ENCODE measurements around the gene CHPT1. TPM values are rescaled to one million over a fixed set of nuclear protein-coding genes. Genes with fewer than 3 reads are reported as not detected.

The CHPT1 gene
- total RNA-seq, 4 donors from 2014 or later: 47.3 to 130 (median 49.6) TPM

- 92 to 100% methylated on average over 1 to 2 of the region's 2 CpGs for WGBS, 2 donors (ENCODE audit: low coverage in 1 of 2)
- Histone ChIP-seq H3K4me1 (peaks cover 6 to 26% (median 13%) of the 10 kb centered on the region in 3 donors), H3K9me3 (no peaks in the 10 kb centered on the region), H3K4me3 (no peak overlapping the region), H3K27me3 (no peaks in the 10 kb centered on the region), H3K36me3 (no peaks in the 10 kb centered on the region), H3K27ac (no peak overlapping the region)
- TF ChIP-seq POLR2A (IDR thresholded peaks at IDR 0.05): no peak
- no peak for TF ChIP-seq POLR2AphosphoS5 (IDR thresholded peaks at IDR 0.05)
- ATAC-seq: no peak
These were observed 3.1 kb upstream of the CHPT1 start for GRCh38 chr12:101694297-101694848.

- Histone ChIP-seq H3K4me1 (peaks cover 6 to 32% (median 20%) of the 10 kb centered on the region in 3 donors), H3K4me3 (no peak overlapping the region), H3K27me3 (no peaks in the 10 kb centered on the region), H3K9me3 (no peaks in the 10 kb centered on the region), H3K27ac (peak overlapping the region in 2 of 4 donors; percentile 19 to 96), H3K36me3 (no peaks in the 10 kb centered on the region)
- ATAC-seq: no peak
- TF ChIP-seq EP300 (IDR thresholded peaks at IDR 0.05) (no peak), POLR2AphosphoS5 (IDR thresholded peaks at IDR 0.05) (no peak), POLR2A (IDR thresholded peaks at IDR 0.05) (no peak), CTCF (IDR thresholded peaks at IDR 0.05) (no peak)
- 90 to 100% methylated on average over 1 to 2 of the region's 2 CpGs for WGBS, 2 donors (ENCODE audit: low coverage in 1 of 2)
These were observed 2.5 kb upstream of the CHPT1 start for GRCh38 chr12:101694986-101695385.

GRCh38 chr12:101695706-101696105 is 1.7 kb upstream of the CHPT1 start:
- 44 to 60% methylated on average over 1 of the region's 1 CpG for WGBS, 2 donors (ENCODE audit: low coverage in 1 of 2)
- ATAC-seq: no peak
- H3K4me1 ChIP-seq: peaks cover 6 to 39% (median 23%) of the 10 kb centered on the region in 3 donors

DNA sequence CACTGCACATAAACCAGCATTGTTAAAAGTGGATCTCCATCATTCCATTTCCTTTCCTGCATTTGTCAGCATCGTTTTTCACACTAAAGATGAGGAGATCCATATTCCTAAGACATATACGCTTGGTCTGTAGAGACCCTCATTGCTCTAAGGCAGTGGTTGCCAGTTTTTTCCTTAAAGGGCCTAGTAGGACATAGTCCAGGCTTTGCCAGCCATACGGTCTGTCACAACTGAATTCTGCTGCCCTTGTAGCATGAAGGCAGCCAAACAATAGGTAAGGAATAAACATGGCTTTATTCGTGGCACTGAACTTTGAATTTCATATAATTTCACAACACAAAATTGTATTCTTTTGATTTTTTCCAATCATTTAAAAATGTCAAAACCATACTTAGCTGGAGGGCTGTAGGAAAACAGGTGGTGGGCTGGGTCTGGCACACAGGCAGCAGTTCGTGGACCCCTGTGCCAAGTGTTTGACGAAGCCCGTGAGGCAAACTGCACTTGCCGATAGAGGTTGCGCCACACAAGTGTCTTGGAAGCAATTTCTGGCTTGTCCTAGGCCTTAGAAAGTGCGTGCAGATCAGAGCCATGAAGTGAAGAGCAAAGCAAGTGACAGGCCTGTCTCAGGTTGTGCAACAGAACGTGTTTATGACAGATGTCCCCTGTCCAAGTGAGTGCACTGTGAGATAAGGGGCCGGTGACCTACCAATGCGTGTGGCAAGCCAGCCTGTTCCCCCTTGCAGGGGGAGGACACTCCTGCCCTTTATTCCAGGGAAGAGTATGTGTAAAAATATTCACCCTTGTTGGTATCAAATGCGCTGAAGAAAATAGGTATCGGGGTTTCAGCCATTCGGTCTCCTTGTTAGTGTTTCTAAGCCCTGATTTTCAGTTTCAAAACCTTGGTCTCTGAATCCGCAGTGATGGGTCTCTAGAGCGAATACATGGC is 916 bp upstream of the CHPT1 start:
- peak overlapping the region; percentile 77 to 97 (median 96) for H3K27ac ChIP-seq
- 30 to 31% methylated on average over 10 to 15 of the region's 18 CpGs for WGBS, 2 donors (ENCODE audit: low coverage in 1 of 2)
- no peaks in the 10 kb centered on the region for H3K36me3 ChIP-seq
- no peaks in the 10 kb centered on the region for H3K9me3 ChIP-seq
- no peaks in the 10 kb centered on the region for H3K27me3 ChIP-seq
- peak; percentile 60 for ATAC-seq
- H3K4me1 ChIP-seq: peaks cover 6 to 48% (median 23%) of the 10 kb centered on the region in 3 donors
- TF ChIP-seq POLR2AphosphoS5 (IDR thresholded peaks at IDR 0.05): peak; percentile 35
- no peak for TF ChIP-seq POLR2A (IDR thresholded peaks at IDR 0.05)
- TF ChIP-seq EP300 (IDR thresholded peaks at IDR 0.05): no peak
- no peak for TF ChIP-seq CTCF (IDR thresholded peaks at IDR 0.05)
- peak overlapping the region; percentile 74 to 75 for H3K4me3 ChIP-seq

More at GRCh38 chr12:101695706-101696105, 1.7 kb upstream of the CHPT1 start:
- Histone ChIP-seq H3K27me3 (no peaks in the 10 kb centered on the region), H3K36me3 (no peaks in the 10 kb centered on the region), H3K9me3 (no peaks in the 10 kb centered on the region), H3K4me3 (no peak overlapping the region), H3K27ac (peak overlapping the region in 2 of 4 donors; percentile 95 to 96)
- TF ChIP-seq EP300 (IDR thresholded peaks at IDR 0.05) (no peak), CTCF (IDR thresholded peaks at IDR 0.05) (no peak), POLR2A (IDR thresholded peaks at IDR 0.05) (no peak), POLR2AphosphoS5 (IDR thresholded peaks at IDR 0.05) (no peak)

GRCh38 chr12:101697930-101698799 is 725 bp downstream of the CHPT1 start:
- Histone ChIP-seq H3K27me3 (no peaks in the 10 kb centered on the region), H3K36me3 (no peaks in the 10 kb centered on the region), H3K27ac (peak overlapping the region; percentile 77 to 97 (median 96)), H3K9me3 (no peaks in the 10 kb centered on the region), H3K4me1 (peaks cover 6 to 64% (median 26%) of the 10 kb centered on the region in 3 donors), H3K4me3 (peak overlapping the region; percentile 74 to 75)
- WGBS, 2 donors (ENCODE audit: low coverage in 1 of 2): 0% methylated on average over 5 to 8 of the region's 67 CpGs
- TF ChIP-seq POLR2AphosphoS5 (IDR thresholded peaks at IDR 0.05) (peak; percentile 8), POLR2A (IDR thresholded peaks at IDR 0.05) (peak in 1 of 2 donors; percentile 45), EP300 (IDR thresholded peaks at IDR 0.05) (no peak), CTCF (IDR thresholded peaks at IDR 0.05) (no peak)
- peak; percentile 78 for ATAC-seq

All from gastroesophageal sphincter (tissue), 4 donors.